Testis (tissue), 2 donors: Measurements from ENCODE around the gene LCLAT1.

ENCODE experiments used
- CTCF ChIP-seq, 3 experiments: fragments of 450-650 bp in 2 of 3; fragments of 200-600 bp in 1 of 3; sonication (generic) in 1 of 3; IDR thresholded peaks; one replicate each; pipeline ENCODE4 v1.5.1; 2016 to 2019; ENCODE audit warnings: antibody characterized with exemption in 3 of 3, mild to moderate bottlenecking in 2 of 3, moderate library complexity in 1 of 3
- POLR2A ChIP-seq: fragments of 450-650 bp; IDR thresholded peaks from one replicate; pipeline ENCODE4 v1.6.1; 2017; ENCODE audit warnings: antibody characterized with exemption, mild to moderate bottlenecking, moderate library complexity

GRCh38 chr2:30627151-30627550, 180.1 kb downstream of the LCLAT1 start:
- TF ChIP-seq CTCF (IDR thresholded peaks at IDR 0.05) = no peak
- TF ChIP-seq POLR2A = no peak
